ENCODE results near the gene TIAL1.
"Not testable (repeated sequence)": the region's sequence is repeated elsewhere in the genome, so short reads cannot be mapped to it uniquely, and the experiment has no call there.

TIAL1 gene

GRCh38 chr10:119532251-119532650 lies 64.5 kb downstream of the TIAL1 start:
- not testable (repeated sequence) for DNase-seq

- no peak for DNase-seq
Observed at GRCh38 chr10:119531067-119531466, 65.7 kb downstream of the TIAL1 start.

GRCh38 chr10:119528663-119529237 lies 68.0 kb downstream of the TIAL1 start:
- DNase-seq, result not testable (repeated sequence)

GRCh38 chr10:119526621-119527592 lies 69.9 kb downstream of the TIAL1 start:
- DNase-seq, result no peak

GRCh38 chr10:119526149-119526548 lies 70.6 kb downstream of the TIAL1 start:
- no peak for DNase-seq

GRCh38 chr10:119525116-119525515 lies 71.6 kb downstream of the TIAL1 start:
- DNase-seq, result no peak

GRCh38 chr10:119524720-119525070 lies 72.1 kb downstream of the TIAL1 start:
- no peak for DNase-seq

- no peak for DNase-seq
Observed at GRCh38 chr10:119523895-119524719, 72.7 kb downstream of the TIAL1 start.
